ENCODE measurements around the gene LRRC8D. TPM values are rescaled to one million over a fixed set of nuclear protein-coding genes. Genes with fewer than 3 reads are reported as not detected.

LRRC8D gene
- total and polyA plus RNA-seq, 9 of the 15 experiments (the other 6 are each of a cell fraction or from before 2014, with no cell fraction given) = 3.4 to 53.9 (median 15.9) TPM

- intact Hi-C loops (cut with micrococcal nuclease) = no loop called here
- Histone ChIP-seq H3K9me1 (ENCODE audit: control insufficient read depth, insufficient read depth, low read length) (no peaks in the 10 kb centered on the region), H2AFZ (ENCODE audit: low read depth, low read length) (no peak overlapping the region), H3K79me2 (ENCODE audit: control insufficient read depth, insufficient read depth, low read length) (peaks cover 79% of the 10 kb centered on the region), H3K27me3 (ENCODE audit: control insufficient read depth in 2 of 2, insufficient read depth in 2 of 2, low read length in 2 of 2) (no peaks in the 10 kb centered on the region), H3K36me3 (ENCODE audit: control insufficient read depth, insufficient read depth, low read length) (peaks cover 38% of the 10 kb centered on the region), H3K4me3 (no peak overlapping the region), H4K20me1 (replicated peaks; ENCODE audit: control insufficient read depth, insufficient read depth, low read length) (peaks cover 6% of the 10 kb centered on the region; the same call in 1 of the 2 replicates), H3K4me2 (ENCODE audit: insufficient read depth, low read length) (no peak overlapping the region), H3K27ac (ENCODE audit: extremely low read depth, low read depth, low read length) (no peak overlapping the region), H3K9me3 (replicated peaks; ENCODE audit: control insufficient read depth, insufficient read depth, low read depth, low read length) (0 out of 2 replicates have a peak, but pooled peaks cover 6% of the 10 kb centered on the region), H3K9ac (ENCODE audit: insufficient read depth in 1 of 2, low read depth in 2 of 2, low read length in 2 of 2) (no peak overlapping the region), H3K4me1 (replicated peaks in 1 of 2; ENCODE audit: control insufficient read depth in 2 of 2, insufficient read depth in 2 of 2, low read length in 2 of 2) (peaks cover 10 to 35% of the 10 kb centered on the region in 2 experiments; a peak in 4 of 5 replicates)
- in situ Hi-C loops (cut with MboI) = no loop called here
- CTCF ChIA-PET (ENCODE audit: low intra/inter-chr PET ratio) = no interaction called here
- FAIRE-seq (no peak), ATAC-seq (no peak), DNase-seq (ENCODE audit: extremely low read depth in 1 of 4, low spot score in 3 of 4) (no peak)
- WGBS (ENCODE audit: insufficient coverage, low coverage, missing lambda C conversion rate) = 96% methylated on average over 1 of the region's 1 CpG
- no TSS peak for BruUV-seq (replicated peaks)
- POLR2A ChIA-PET = interaction anchor here (1.0 to 1.4 kb wide), 2 partner anchors 13 to 14 kb away, joined by 4 read pairs; no protein-coding TSS in a partner anchor
- TF ChIP-seq ZFP1 (CRISPR knock-in tag; IDR thresholded peaks at IDR 0.05) = no peak
- TF ChIP-seq BRD4 (IDR thresholded peaks at IDR 0.05) = no peak
- no peak for TF ChIP-seq RAD21 (CRISPR knock-in tag; conservative IDR thresholded peaks at IDR 0.05 in 1 of 2, IDR thresholded peaks at IDR 0.05 in 1 of 2)
- TF ChIP-seq ARID3A (IDR thresholded peaks at IDR 0.05; ENCODE audit: borderline replicate concordance, low read depth, low read length) = no peak
- TF ChIP-seq EP300 (IDR thresholded peaks at IDR 0.05; ENCODE audit: low read length) = no peak
- TF ChIP-seq RHOXF2B (CRISPR knock-in tag; conservative IDR thresholded peaks at IDR 0.05) = no peak
- TF ChIP-seq ZC3H4 (CRISPR knock-in tag; IDR thresholded peaks at IDR 0.05; ENCODE audit: borderline replicate concordance) = no peak
- no peak for TF ChIP-seq NR1H2 (CRISPR knock-in tag; IDR thresholded peaks at IDR 0.05)
- TF ChIP-seq TRIM25 (IDR thresholded peaks at IDR 0.05; ENCODE audit: borderline replicate concordance) = no peak
- no peak for TF ChIP-seq STAT6 (CRISPR knock-in tag; IDR thresholded peaks at IDR 0.05)
- TF ChIP-seq THRAP3 (IDR thresholded peaks at IDR 0.05; ENCODE audit: borderline replicate concordance) = no peak
- TF ChIP-seq DACH1 (IDR thresholded peaks at IDR 0.05; ENCODE audit: partially characterized antibody) = no peak
- no peak for TF ChIP-seq THAP12 (CRISPR knock-in tag; IDR thresholded peaks at IDR 0.05)
These were observed 7.1 kb downstream of the LRRC8D start for GRCh38 chr1:89827902-89828301.
